PC-3 (cell line): ENCODE results near the gene TPT1.

Experiments
- CTCF ChIP-seq: fragments of 300-600 bp; sonication (generic); conservative IDR thresholded peaks from 2 replicates; pipeline ENCODE4 v1.5.1; 2017; ENCODE audit warnings: antibody characterized with exemption, low read depth, mild to moderate bottlenecking, low read length
- EZH2 ChIP-seq: fragments of 300-600 bp; sonication (generic); IDR thresholded peaks from one replicate; pipeline ENCODE4 v1.6.1; 2017; ENCODE audit warnings: antibody characterized with exemption, mild to moderate bottlenecking, low read length; ENCODE audit not compliant: unreplicated experiment
- EZH2phosphoT487 ChIP-seq: fragments of 300-600 bp; sonication (generic); IDR thresholded peaks from 2 replicates; pipeline ENCODE4 v1.6.1; 2018; ENCODE audit warnings: mild to moderate bottlenecking, antibody characterized with exemption, low read length, borderline replicate concordance

GRCh38 chr13:45374917-45375316, 33.9 kb upstream of the TPT1 start:
- TF ChIP-seq CTCF (no peak), EZH2 (no peak), EZH2phosphoT487 (no peak)
